Activated T-helper 1 cell treated with Interleukin-2 at 50 U/mL for 16 hours (primary cell): ENCODE measurements around the gene RASSF1.

Source experiments
- DNase-seq: peaks from one replicate; pipeline ENCODE4 v3.0.0-alpha.2; 2020; ENCODE audit warnings: low read depth

The RASSF1 gene, protein sequence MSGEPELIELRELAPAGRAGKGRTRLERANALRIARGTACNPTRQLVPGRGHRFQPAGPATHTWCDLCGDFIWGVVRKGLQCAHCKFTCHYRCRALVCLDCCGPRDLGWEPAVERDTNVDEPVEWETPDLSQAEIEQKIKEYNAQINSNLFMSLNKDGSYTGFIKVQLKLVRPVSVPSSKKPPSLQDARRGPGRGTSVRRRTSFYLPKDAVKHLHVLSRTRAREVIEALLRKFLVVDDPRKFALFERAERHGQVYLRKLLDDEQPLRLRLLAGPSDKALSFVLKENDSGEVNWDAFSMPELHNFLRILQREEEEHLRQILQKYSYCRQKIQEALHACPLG

DNA sequence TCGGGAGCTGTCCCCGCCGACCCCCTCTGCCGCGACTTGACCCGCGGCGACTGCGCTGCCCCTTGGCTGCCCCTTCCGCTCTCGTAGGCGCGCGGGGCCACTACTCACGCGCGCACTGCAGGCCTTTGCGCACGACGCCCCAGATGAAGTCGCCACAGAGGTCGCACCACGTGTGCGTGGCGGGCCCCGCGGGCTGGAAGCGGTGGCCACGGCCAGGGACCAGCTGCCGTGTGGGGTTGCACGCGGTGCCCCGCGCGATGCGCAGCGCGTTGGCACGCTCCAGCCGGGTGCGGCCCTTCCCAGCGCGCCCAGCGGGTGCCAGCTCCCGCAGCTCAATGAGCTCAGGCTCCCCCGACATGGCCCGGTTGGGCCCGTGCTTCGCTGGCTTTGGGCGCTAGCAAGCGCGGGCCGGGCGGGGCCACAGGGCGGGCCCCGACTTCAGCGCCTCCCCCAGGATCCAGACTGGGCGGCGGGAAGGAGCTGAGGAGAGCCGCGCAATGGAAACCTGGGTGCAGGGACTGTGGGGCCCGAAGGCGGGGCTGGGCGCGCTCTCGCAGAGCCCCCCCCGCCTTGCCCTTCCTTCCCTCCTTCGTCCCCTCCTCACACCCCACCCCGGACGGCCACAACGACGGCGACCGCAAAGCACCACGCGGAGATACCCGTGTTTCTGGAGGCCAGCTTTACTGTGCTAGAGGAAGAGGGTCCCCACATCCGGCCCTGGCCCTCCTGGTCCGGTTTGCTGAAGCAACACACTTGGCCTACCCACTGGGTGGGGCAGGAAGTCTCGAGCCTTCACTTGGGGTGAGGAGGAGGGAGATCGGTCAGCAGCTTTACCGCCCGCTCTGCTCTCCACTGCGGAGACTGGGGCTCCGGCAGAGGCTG is at the start of gene RASSF1:
Gene RASSF1 (minus strand): TSS at position 389 of the 882 bp plus-strand sequence. CDS start 31 bp downstream, at position 358.
- DNase-seq, result peak; percentile 49

GRCh38 chr3:50389414-50389767 is 48.8 kb upstream of the RASSF1 start:
- DNase-seq, result no peak

DNA sequence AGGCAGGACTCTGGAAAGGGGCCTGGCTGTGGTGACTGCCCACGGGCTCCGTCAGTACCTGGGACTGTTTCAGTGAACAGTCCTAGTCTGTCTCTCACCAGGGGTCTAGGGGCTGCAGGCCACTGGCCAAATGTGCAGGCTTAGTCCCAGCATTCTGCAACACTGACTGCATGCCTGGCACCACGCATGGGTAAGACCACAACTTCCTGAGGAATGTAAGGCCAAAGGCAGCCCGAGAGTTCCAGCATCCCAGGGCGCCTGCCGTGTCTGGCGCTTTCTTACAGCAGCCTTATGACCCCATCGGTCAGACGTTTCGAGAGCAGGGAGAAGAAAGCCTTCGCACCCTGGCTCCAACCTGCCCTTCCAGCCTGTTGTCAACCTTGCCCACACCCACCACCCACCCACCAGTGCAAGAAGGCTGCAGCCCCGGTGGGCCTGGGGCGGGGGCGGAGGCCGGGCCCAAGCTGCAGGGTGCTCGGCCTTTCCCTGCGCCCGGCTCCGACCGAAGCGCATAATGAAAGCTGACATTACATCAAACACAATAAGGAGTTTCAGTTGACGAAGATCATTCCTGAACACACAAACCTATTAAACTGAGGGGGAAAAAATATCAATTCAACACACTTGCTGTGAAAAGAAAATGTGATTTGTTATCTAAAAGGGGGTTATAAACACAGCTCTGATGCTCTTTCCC is 48.2 kb upstream of the RASSF1 start:
- no peak for DNase-seq

DNA sequence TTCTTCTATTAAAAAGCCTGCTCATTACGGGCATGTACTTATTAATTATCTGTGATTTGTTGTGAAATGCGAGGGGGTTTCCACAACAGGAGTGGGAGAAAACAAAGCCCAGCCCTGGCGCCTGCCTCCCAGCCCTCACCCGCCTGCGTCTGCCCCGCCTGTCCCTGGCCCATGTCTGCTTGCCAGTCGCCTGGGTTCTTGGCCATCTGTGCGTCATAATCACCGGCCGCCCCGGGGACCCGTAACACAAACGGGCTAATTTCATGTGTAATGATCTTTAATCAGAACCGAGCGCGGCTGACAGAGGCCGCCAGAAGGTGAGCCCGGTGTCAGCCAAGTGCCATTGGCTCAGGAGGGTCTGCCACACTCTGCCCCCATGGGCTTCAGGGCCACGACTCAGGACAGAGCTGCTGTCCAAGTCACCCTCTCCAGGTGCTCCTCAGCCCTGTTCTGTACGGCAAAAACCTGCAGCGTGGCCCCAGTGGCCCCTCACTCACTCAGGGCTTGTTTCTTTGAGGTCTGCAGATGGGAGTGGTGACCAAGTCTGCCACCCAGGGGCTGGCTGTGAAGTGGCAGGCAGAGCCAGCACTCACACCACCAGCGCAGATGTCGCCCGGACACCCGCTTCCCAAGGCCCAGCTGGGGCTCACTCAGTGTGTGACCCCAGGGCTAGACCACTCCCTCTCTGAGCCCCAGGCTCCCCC is 47.5 kb upstream of the RASSF1 start:
- DNase-seq, result no peak

GRCh38 chr3:50385754-50386153 is 45.1 kb upstream of the RASSF1 start:
- DNase-seq, result no peak

DNA sequence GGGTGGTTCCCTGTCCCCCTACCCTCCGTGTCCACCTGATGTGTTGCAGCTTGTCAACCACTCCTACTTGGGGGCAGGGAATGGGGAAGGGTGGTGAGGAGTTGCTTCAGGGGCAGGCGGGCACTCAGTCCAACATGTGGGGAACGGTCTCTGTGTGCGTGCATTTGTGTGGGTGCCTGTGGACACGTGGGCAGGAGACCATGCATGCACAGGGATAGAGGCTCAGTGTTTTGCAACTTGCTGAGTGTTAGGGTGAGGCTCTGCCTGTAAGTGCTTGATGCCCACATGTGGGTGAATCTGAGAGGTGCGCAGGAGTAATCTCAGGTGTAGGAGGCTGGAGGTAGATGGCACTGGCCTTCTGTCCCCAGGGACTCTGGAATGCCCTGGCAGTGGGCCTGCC is 43.1 kb upstream of the RASSF1 start:
- no peak for DNase-seq

DNA sequence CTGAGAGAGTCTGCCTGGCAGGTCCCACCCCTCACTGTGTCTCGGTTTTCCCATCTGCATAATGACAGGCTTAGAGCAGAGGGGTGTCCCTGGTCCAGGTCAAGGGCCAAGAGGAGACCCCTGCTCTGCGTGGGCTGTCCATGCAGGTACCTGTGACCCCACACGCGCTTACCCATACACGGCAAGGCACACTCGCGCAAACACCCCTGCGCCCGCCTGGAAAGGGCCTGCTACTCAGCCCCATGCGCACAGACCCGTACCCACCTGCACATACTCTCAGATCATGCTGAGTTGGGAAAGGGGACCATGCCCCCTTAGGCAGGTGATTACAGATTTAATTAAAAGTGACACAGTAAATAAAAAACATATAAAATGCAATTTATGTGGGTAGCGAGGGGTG is 42.1 kb upstream of the RASSF1 start:
- DNase-seq, result no peak

DNA sequence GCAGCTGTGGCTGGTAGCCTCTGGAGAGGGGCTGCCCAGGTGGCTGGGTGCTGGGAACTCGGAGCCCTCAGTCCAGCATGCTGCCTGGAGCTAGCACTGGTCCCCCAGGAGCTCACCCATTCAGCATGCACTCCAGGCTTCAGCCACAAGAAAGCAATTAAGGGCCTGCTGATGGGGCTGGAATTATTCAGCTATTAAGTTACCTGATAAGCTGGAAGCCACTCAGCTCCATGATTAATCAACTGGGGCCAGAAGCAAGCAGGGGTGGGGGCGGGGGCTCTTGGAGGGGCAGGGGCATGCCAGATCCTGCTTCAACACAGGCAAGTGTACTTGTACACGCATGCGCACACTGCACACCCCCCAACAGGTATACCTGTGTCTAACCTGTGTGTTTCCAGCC is 40.7 kb upstream of the RASSF1 start:
- no peak for DNase-seq

DNA sequence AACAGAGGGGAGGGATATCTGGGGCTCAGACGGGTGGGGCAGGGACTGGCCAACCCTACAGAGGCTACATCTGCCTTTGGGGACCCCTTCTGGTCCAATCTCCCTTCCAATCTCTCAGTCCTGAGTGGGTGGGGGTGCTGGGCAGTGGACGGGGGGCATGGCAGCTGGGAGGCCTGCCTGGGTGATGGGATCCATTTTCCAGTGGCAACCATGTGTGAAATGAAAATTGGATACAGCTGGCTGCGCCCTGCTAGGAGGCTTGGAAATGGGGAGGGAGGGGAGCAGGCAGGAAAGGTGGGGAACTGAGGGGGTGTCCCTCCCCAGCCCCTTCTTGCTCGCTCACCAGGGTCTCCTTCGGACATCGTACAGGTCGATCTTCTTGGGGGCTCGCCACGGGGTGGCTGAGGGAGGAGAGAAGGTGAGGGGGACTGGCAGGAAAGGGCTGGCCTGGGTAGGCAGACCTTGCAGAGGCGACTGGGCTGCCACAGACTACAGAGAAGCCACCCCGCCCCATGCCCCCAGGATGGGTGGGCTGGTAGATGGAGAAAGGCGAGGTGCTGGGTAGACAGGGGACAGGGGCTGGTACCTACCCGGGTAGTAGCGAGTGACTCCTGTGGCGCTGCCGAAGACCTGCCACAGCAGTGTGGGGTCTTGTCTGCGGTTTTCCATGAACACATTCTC is 39.9 kb upstream of the RASSF1 start:
- DNase-seq, result no peak

DNA sequence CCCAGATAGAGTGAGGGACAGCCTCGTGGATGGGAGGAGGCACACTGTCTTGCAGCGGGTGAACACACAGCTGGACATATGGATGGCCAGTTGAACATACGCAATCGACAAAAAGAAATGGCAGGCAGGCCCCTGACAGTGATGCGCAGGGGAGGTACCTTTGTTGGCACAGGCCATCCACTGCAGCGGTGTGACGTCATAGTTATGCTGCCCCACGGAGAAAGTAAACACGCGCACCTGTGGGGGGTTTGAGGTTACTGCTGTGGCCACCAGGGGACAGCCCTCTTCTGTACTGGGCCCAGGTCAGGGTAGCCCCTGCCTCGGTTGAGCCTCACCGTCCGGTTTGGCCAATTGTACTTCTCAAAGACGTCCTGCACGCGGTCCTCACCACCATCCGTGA is 38.1 kb upstream of the RASSF1 start:
- no peak for DNase-seq

DNA sequence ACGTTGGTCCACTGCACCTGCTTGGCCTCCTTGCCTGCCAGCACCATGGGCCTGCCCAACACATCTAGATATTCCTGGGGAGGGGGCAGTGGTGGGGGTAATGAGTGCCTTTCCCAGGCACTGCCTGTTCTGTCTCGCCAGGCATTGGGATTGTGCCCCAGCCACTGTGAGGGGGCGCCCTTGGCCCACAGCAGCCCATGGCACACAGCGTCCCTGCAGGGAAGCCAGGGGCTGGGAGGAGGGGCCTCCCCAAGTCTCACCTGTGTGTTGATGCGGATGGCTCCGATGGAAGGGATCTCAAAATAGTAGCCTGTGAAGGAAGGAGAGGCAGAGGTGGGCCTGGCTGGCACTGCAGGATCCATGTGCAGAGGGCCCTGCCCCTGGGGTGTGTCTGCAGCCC is 37.4 kb upstream of the RASSF1 start:
- no peak for DNase-seq

DNA sequence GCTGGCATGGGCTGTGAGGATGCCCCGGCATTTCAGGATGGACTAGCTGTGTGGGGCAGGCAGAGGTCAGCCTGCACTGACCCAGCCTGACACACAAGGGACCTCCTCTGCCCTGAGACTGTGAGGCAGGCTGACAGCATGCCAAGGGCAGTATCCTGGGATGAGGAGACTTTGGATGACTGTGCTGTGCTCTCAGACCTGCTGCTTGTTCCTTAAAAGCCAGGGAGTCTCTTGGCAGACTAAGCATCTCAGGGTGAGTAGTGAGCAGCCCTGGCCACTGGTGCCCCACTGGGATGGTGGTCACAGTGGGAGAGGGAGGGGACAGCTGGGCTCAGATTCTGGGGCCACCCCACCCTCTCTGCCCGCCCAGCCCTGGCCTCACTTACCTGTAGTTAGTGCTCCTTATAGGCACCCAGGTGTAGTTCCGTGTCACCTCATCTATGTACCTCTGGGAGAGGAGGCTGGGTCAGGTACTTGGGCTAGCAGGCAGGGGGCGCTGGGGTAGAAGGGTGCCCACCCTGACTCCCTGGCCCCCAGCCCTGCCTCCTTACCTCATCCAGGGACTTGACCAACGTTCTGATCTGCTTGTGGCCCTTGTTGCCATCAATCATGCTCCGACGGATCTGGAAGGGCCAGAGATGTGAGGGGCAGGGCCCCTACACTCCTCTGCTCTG is 34.8 kb upstream of the RASSF1 start:
- no peak for DNase-seq

DNA sequence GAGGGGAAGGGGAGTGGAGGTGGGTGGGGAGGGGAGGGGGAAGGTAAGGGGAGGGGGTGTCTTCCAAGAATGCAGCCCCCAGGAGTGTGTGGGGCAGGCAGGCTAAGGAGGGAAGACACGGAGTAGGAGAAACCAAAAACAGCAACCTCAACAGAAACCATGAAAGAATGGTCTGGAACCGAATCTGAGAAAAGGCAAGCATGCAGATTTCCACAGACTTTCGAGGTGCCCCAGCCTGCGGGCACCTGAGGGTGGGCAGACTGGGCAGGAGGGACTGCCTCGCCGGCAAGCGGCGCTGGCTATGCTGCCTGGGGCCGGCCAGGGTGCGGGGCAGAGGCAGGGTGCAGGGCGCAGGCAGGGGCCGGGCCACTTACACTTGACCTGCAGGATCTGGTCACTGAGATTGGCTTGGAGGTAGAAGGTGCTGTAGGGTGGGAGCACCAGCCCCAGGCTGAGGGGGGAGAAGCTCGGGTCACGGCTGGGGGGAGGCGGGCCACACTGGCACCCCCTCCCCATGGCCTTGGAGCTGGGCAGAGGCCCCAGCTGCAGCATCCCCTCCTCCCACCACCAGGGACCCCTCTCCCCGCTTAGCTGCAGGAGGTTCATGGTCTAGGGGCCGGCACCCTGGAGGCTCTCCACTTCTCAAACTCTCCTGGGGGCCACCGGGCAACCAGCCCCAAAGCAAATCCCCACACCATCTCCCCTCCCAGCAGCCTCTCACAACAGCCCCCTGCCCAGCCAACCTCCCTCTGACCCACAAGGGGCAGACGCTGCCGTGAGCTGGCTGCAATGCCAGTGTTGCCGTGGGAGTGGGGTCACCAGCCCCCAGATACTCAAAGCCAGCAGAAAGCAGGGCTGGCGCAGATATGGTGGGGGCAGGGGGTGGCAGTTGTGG is 34.0 kb upstream of the RASSF1 start:
- DNase-seq, result no peak

- DNase-seq, result no peak
These were observed 32.8 kb upstream of the RASSF1 start for GRCh38 chr3:50373146-50374051.

- DNase-seq, result no peak
These were observed 31.7 kb upstream of the RASSF1 start for GRCh38 chr3:50372349-50372748.

GRCh38 chr3:50371133-50371685 is 30.6 kb upstream of the RASSF1 start:
- no peak for DNase-seq

DNA sequence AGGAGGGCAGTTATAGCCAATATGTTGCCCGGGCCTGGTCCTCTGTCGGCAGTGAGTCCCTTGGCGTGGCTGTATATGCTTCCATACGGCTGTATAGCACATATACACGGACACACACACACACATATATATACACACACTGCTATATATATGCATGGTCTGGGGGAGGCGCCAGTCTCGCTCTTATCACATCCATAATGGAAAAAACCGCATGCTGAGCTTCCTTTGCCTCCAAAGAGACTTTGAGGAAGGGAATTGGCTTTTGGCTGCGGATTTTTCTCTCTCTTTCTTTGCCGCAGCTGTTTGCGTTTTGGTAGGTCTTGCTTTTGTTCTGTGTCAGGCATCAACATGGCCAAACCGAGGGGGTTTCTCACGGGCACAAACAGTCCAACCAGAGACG is 30.0 kb upstream of the RASSF1 start:
- DNase-seq, result no peak

GRCh38 chr3:50369012-50369670 is 28.5 kb upstream of the RASSF1 start:
- no peak for DNase-seq
